ENCODE results near the gene OR6C2. TPM values are rescaled to one million over a fixed set of nuclear protein-coding genes. Genes with fewer than 3 reads are reported as not detected.
A peak's percentile ranks its signal among the peaks of the same experiment; 100 is the strongest.
"Not testable (repeated sequence)": the region's sequence is repeated elsewhere in the genome, so short reads cannot be mapped to it uniquely, and the experiment has no call there.

OR6C2 gene
- total RNA-seq, 1 experiment from 2014 or later: not detected

- intact Hi-C loops (cut with micrococcal nuclease; ENCODE audit: unreplicated experiment); H3K4me3 Mint-ChIP-seq (ENCODE audit: low read depth, unreplicated experiment); DNase-seq; H3K9me3 Mint-ChIP-seq (ENCODE audit: low read depth, unreplicated experiment); H3K27ac Mint-ChIP-seq (ENCODE audit: unreplicated experiment); CTCF ChIA-PET; H3K4me1 Mint-ChIP-seq (ENCODE audit: low read depth, unreplicated experiment); BruUV-seq (replicated peaks); H3K36me3 Mint-ChIP-seq (ENCODE audit: insufficient read depth, unreplicated experiment): not testable (repeated sequence)
- H3K27me3 Mint-ChIP-seq (ENCODE audit: unreplicated experiment): peaks cover 18% of the 10 kb centered on the region
Observed at GRCh38 chr12:55413498-55414388, 30.1 kb upstream of the OR6C2 start.

DNA sequence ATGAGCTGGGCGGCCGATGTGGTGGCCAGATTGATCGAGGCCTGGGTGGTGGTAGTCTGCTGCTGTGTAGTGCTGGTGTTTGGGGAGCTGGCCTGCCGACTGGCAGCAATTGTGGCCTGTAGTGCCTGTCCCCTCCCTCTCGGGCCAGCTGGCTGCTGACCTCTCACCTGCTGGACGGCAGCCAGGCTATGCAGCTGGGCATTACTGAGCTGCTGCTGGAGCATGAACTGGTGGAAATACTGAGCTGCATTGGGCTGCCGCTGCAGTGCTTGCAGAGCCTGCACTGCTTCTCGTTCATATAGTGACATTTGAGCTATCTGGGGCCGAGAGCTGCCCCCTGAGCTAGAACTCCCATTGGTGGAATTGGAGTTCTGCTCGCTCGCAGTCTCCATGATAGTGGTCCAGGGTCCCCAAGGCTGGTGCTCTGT lies 29.5 kb upstream of the OR6C2 start:
- intact Hi-C loops (cut with micrococcal nuclease; ENCODE audit: unreplicated experiment); BruUV-seq (replicated peaks); CTCF ChIA-PET; H3K4me1 Mint-ChIP-seq (ENCODE audit: low read depth, unreplicated experiment); H3K27ac Mint-ChIP-seq (ENCODE audit: unreplicated experiment); H3K36me3 Mint-ChIP-seq (ENCODE audit: insufficient read depth, unreplicated experiment); H3K4me3 Mint-ChIP-seq (ENCODE audit: low read depth, unreplicated experiment); DNase-seq; H3K9me3 Mint-ChIP-seq (ENCODE audit: low read depth, unreplicated experiment): not testable (repeated sequence)
- peaks cover 18% of the 10 kb centered on the region for H3K27me3 Mint-ChIP-seq (ENCODE audit: unreplicated experiment)

GRCh38 chr12:55414889-55415288 lies 29.0 kb upstream of the OR6C2 start:
- H3K27ac Mint-ChIP-seq (ENCODE audit: unreplicated experiment); BruUV-seq (replicated peaks); CTCF ChIA-PET; DNase-seq; H3K9me3 Mint-ChIP-seq (ENCODE audit: low read depth, unreplicated experiment); H3K36me3 Mint-ChIP-seq (ENCODE audit: insufficient read depth, unreplicated experiment); H3K4me1 Mint-ChIP-seq (ENCODE audit: low read depth, unreplicated experiment); intact Hi-C loops (cut with micrococcal nuclease; ENCODE audit: unreplicated experiment): not testable (repeated sequence)
- Mint-ChIP-seq H3K27me3 (ENCODE audit: unreplicated experiment) (peaks cover 18% of the 10 kb centered on the region), H3K4me3 (ENCODE audit: low read depth, unreplicated experiment) (peak overlapping the region; percentile 25)

DNA sequence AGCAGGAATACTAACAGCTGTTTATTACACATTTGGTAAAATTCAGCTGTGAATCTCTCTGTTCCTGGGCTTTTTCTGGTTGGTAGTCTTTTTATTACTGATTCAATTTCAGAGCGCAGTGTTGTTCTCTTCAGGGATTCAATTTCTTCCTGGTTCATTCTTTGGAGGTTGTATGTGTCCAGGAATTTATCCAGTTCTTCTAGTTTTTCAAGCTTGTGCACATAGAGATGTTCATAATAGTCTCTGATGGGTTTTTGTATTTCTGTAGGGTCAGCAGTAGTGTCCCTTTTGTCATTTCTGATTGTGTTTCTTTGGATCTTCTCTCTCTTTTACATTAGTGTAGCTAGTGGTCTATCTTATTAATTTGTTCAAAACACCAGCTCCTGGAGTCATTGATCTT lies 26.9 kb upstream of the OR6C2 start:
- no peaks in the 10 kb centered on the region for H3K4me1 Mint-ChIP-seq (ENCODE audit: low read depth, unreplicated experiment)
- H3K4me3 Mint-ChIP-seq (ENCODE audit: low read depth, unreplicated experiment): no peak overlapping the region

GRCh38 chr12:55420307-55420962 lies 23.4 kb upstream of the OR6C2 start:
- Mint-ChIP-seq H3K27ac (ENCODE audit: unreplicated experiment) (no peak overlapping the region), H3K9me3 (ENCODE audit: low read depth, unreplicated experiment) (no peaks in the 10 kb centered on the region), H3K4me3 (ENCODE audit: low read depth, unreplicated experiment) (no peak overlapping the region), H3K4me1 (ENCODE audit: low read depth, unreplicated experiment) (no peaks in the 10 kb centered on the region), H3K27me3 (ENCODE audit: unreplicated experiment) (peaks cover 11% of the 10 kb centered on the region), H3K36me3 (ENCODE audit: insufficient read depth, unreplicated experiment) (no peaks in the 10 kb centered on the region)
- CTCF ChIA-PET: no interaction called here
- DNase-seq: no peak
- no peak for TF ChIP-seq CTCF (IDR thresholded peaks at IDR 0.05; ENCODE audit: unreplicated experiment)
- BruUV-seq (replicated peaks): no TSS peak
- intact Hi-C loops (cut with micrococcal nuclease; ENCODE audit: unreplicated experiment): no loop called here

More for the DNA sequence above, 26.9 kb upstream of the OR6C2 start:
- intact Hi-C loops (cut with micrococcal nuclease; ENCODE audit: unreplicated experiment): no loop called here
- Mint-ChIP-seq H3K9me3 (ENCODE audit: low read depth, unreplicated experiment) (no peaks in the 10 kb centered on the region), H3K36me3 (ENCODE audit: insufficient read depth, unreplicated experiment) (no peaks in the 10 kb centered on the region), H3K27me3 (ENCODE audit: unreplicated experiment) (peaks cover 18% of the 10 kb centered on the region), H3K27ac (ENCODE audit: unreplicated experiment) (no peak overlapping the region)
- CTCF ChIA-PET: no interaction called here
- BruUV-seq (replicated peaks): no TSS peak
- DNase-seq: no peak
- TF ChIP-seq CTCF (IDR thresholded peaks at IDR 0.05; ENCODE audit: unreplicated experiment): no peak
